AG20443 (cell line): ENCODE data around the gene TICAM2.
"Not testable (repeated sequence)": the region's sequence is repeated elsewhere in the genome, so short reads cannot be mapped to it uniquely, and the experiment has no call there.

Source experiments
- DNase-seq: peaks from one replicate; pipeline ENCODE4 v3.0.0; 2012; ENCODE audit warnings: low spot score, mixed read lengths

TICAM2 gene

DNA sequence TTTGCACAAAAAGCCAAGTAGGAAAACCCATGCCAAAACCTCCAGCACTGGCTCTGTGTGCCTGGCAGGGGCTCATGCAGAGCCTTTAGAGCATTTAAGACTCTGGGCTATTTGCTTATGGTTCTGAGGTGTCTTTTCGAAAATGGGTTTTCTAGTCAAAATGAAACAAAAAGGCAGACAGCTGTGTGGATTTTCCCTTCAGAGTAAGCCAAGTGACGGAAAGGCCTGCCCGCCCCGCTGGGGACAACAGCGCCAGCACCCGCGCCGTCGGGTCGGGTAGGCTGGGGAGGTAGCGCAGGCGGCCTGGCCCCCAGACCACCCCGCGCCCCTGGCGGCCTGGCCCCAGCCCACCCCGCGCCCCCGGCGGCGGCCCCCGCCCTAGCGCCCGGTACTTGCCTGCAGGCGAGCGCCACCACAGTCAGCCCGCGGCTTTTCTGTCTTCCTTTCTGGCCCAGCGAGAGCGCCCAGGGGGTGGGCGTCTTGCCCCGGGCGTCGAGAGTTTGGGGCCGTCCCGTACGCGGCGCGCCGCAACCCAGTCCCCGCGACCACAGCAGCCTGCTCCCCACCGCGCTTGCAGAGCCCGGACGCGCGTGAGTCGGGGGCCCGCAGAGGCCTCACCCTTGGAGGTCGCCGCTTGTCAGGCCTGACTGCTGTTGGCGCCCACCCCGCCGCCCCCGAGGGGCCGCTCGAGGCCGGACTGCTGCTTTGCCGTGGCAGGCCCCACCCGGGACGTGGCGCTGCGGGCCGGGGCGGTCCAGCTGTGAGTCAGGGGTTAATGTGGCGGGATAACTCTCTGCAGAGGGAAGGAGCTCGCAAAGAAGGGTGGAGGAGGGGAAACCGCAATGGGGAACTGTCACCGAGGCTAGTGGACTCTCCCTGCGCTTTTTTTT lies at the start of gene TICAM2:
TSS of gene TICAM2 (minus strand) at position 779 of the 890 bp plus-strand sequence. CDS start 21,223 bp downstream, outside the sequence.
- DNase-seq: peak; percentile 91

- DNase-seq: no peak
These were observed 47.3 kb upstream of the TICAM2 start for GRCh38 chr5:115649541-115649940.

GRCh38 chr5:115648056-115648455 lies 45.8 kb upstream of the TICAM2 start:
- DNase-seq: no peak

GRCh38 chr5:115645386-115645785 lies 43.1 kb upstream of the TICAM2 start:
- not testable (repeated sequence) for DNase-seq

DNA sequence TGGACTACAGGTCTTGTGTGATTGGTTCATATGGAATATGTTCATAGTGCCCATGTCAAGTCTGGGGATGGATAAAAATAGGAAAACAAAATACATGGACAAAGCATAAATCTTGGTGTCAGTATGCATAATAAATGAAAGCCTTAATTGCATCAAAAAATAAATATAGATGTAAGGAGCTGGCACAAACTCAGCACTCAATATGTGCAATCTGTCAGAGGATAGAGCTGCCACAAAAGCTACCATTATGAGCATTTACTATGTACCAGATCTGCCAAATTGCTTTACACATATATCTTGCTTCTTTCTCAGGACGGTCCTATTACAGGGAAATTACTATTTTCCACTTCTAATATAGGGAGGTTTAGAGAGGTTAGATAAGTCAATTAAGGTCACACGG lies 41.8 kb upstream of the TICAM2 start:
- DNase-seq: no peak

DNA sequence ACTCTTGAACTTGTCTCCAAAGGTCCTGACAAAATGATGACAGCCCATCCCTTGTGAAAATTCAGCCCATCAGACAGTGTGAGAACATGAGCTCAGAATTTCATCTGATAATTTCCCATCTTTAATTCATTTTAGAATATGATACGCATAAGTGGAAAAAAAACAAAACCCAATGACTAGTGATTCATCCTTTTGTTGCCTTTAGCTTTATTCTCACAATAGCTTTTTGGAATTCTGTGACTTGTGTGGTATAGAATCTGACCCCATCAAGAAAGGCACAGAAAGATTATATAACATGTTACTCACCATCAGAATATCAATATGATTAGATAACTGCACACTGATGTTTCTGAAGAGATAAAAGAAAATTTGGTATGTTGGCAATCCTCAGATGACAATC lies 39.7 kb upstream of the TICAM2 start:
- no peak for DNase-seq

GRCh38 chr5:115640274-115640673 lies 38.0 kb upstream of the TICAM2 start:
- DNase-seq: no peak

GRCh38 chr5:115639377-115639776 lies 37.1 kb upstream of the TICAM2 start:
- DNase-seq: no peak

DNA sequence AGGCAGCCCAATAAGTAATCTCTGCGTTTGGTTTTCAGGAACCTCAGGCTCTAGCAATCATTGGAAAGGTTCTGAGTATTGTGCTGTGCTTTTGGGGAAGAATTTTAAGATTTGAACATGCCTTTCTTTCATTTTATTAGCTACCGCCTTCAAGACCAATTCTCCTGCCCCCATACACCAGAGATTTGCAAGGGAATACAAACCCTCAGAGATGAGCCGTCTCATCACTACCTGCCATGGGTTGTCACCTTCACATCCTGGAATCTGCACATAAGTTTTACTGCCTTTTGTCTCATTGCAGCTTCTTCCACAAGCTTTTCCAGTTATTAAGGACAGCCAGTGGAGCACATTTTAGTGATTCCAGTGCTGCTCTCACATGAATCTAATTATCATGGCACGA lies 35.2 kb upstream of the TICAM2 start:
- DNase-seq: no peak

GRCh38 chr5:115636008-115636407 lies 33.7 kb upstream of the TICAM2 start:
- no peak for DNase-seq

- DNase-seq: peak; percentile 91
These were observed 32.3 kb upstream of the TICAM2 start for GRCh38 chr5:115634343-115635132.

- no peak for DNase-seq
These were observed 27.6 kb upstream of the TICAM2 start for GRCh38 chr5:115629903-115630302.

DNA sequence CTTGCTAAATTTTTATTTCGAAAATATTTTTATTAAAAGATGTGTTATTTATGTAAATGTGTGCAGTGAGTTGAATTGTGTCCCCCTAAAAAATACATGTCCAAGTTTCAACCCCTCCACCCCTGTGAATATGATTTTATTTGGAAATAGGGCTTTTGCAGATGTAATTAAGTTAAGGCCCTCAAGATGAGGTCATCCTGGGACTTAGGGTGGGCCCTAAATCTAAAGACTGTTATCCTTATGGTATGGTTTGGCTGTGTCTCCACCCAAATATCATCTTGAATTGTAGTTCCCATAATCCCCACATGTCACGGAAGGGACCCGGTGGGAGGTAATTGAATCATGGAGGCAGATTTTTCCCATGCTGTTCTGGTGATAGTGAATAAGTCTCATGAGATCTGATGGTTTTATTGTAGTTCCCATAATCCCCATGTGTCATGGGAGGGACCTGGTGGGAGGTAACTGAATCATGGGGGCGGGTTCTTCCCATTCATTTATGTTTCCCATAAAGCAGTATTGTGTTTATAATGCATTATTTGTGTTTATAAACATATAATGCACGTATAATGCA lies 25.1 kb upstream of the TICAM2 start:
- DNase-seq: no peak

DNA sequence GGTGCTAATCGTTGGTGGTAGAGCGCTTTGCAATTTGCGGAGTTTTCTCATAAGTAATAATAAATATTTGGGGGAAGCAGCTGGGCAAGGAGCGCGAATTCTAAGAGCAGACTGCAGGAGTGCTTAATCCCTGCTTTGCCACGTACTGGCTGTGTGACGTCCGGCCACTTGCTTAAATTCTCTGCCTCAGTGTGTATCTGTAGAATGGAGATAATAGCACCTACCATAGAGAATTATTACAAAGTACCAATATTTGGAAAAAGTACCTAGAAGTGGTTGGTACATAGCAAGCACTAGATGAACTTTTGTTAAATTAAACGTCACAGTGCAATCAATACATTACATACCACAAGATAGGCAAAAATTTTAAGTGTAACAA lies 24.2 kb upstream of the TICAM2 start:
- peak; percentile 43 for DNase-seq

DNA sequence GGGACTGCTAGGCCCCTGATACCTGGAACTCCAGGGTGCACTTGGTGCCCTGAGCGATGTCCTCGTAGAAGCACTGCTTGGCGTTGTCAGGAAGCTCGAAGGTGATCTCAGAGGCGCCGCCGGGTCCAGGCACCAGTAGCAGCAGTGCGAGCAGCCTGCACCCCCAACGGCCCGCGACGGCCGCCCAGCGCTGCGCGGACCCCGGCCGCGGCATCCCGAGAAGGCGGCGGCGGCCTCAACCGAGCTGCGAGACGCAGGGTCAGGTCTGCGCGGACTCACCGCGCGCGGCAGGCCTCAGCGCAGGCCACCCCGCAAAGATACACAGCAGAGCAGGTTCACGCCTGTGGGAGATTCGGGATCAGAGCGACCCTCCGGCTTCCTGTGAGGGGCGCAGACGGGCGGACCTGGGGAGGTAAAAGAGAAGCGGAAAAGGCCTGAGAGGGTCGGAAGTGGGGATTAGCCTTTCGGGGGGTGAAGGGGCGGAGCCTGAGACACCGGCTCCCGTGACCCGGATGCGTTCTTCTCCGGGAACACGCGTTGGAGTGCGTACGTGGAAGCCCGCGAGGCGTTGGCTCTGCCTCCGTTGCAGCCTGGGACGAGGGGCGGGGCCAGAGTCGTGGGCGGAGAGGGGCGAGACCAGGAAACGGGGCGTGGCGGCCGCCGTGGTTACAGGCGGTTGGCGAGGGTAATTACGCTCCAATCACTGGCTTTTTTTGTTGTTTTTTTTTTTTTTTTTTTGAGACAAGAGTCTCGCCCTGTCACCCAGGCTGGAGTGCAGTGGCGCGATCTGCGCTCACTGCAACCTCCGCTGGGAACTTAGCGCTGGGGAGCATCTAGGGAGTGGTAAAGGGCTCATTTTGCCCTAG lies 23.5 kb upstream of the TICAM2 start, which contains the start of gene TMED7:
TSS of gene TMED7 (minus strand) at position 458 of the 866 bp plus-strand sequence. CDS start at position 214, 244 bp downstream.
- DNase-seq: peak; percentile 99

- DNase-seq: no peak
These were observed 22.7 kb upstream of the TICAM2 start for GRCh38 chr5:115624994-115625393.

- DNase-seq: no peak
These were observed 21.4 kb upstream of the TICAM2 start for GRCh38 chr5:115623658-115624057.

- DNase-seq: no peak
These were observed 19.2 kb upstream of the TICAM2 start for GRCh38 chr5:115621365-115621900.

DNA sequence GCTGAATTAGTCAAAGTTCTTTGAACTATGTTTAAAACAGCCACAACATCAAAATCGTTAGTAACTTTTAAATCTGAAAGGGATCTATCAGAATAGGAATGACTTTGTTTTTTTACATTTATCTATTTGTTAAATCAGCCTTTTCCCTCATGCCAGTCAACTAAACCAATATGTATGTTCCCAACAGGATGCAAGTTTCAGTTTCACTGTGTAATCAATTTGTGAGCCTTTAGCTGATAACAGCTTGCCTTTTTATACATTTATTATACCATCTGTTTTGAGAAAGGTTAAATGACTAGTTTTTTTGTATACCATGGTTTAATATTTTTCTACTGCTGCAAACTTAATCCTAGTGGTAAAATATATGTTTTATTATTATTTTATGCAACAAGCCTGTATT lies 14.6 kb upstream of the TICAM2 start:
- no peak for DNase-seq

DNA sequence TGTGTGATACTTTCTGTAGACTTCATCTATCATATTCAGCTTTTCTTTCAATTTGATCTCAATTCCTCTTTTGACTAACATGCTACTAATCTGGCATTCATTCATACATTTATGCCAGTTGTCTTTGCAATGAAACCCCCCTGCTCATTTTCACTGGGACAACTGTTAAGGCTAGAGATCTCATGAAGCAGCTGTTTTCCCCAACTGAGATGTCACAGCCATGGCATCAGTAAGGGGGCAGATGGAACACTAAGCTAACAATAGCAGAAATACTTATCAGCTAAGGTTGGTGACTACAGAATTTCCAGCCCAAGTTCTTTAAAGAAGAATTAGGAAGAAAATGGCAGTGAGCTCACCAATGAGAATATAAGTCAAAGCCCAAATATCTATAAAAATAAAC lies 14.2 kb upstream of the TICAM2 start:
- no peak for DNase-seq

DNA sequence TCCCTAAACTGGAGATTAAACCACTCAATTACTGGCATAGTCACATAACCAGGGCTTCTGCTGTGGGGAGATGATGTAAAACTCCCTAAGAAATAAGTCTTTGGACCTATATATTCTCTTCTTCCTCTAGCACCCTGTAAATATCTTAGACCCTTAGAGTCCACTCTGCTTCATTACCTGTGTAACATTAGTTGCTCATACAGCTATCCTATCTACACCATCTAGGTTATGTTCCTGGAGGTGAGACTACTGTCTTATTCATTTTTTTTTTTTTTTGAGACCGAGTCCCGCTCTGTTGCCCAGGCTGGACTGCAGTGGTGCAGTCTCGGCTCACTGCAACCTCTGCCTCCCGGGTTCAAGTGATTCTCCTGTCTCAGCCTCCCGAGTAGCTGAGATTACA lies 9.6 kb upstream of the TICAM2 start:
- no peak for DNase-seq
